Measurements from ENCODE around the gene S100A11.

S100A11 gene

GRCh38 chr1:151990058-151990855 lies 46.5 kb downstream of the S100A11 start:
- DNase-seq = no peak
- in situ Hi-C loops (cut with MboI; ENCODE audit: low pct_unique_long_range_greater_than_20kb, low sequenced_read_pairs) = no loop called here

- peak; percentile 28 for DNase-seq
- in situ Hi-C loops (cut with MboI; ENCODE audit: low pct_unique_long_range_greater_than_20kb, low sequenced_read_pairs) = no loop called here
These were observed 47.5 kb downstream of the S100A11 start for GRCh38 chr1:151989211-151989862.

GRCh38 chr1:151988405-151988923 lies 48.3 kb downstream of the S100A11 start:
- in situ Hi-C loops (cut with MboI; ENCODE audit: low pct_unique_long_range_greater_than_20kb, low sequenced_read_pairs) = no loop called here
- no peak for DNase-seq

- in situ Hi-C loops (cut with MboI; ENCODE audit: low pct_unique_long_range_greater_than_20kb, low sequenced_read_pairs) = no loop called here
- no peak for DNase-seq
These were observed 50.2 kb downstream of the S100A11 start for GRCh38 chr1:151986501-151987190.

- in situ Hi-C loops (cut with MboI; ENCODE audit: low pct_unique_long_range_greater_than_20kb, low sequenced_read_pairs) = no loop called here
- DNase-seq = no peak
These were observed 51.0 kb downstream of the S100A11 start for GRCh38 chr1:151985768-151986167.

- in situ Hi-C loops (cut with MboI; ENCODE audit: low pct_unique_long_range_greater_than_20kb, low sequenced_read_pairs) = no loop called here
- DNase-seq = no peak
These were observed 51.5 kb downstream of the S100A11 start for GRCh38 chr1:151985270-151985669.

- in situ Hi-C loops (cut with MboI; ENCODE audit: low pct_unique_long_range_greater_than_20kb, low sequenced_read_pairs) = no loop called here
- peak; percentile 64 for DNase-seq
These were observed 52.4 kb downstream of the S100A11 start for GRCh38 chr1:151984313-151984956.
